Naive thymus-derived CD4-positive, alpha-beta T cell (primary cell): ENCODE results near the gene CCDC154. TPM values are rescaled to one million over a fixed set of nuclear protein-coding genes. Genes with fewer than 3 reads are reported as not detected.
A peak's percentile ranks its signal among the peaks of the same experiment; 100 is the strongest.

Experiments
- ATAC-seq: fragments of 150-1000 bp; cut with Tn5 transposase; 2 replicates; pipeline ENCODE4 v1.10.0; 2021; ENCODE audit warnings: mild to moderate bottlenecking, moderate library complexity
- CTCF ChIA-PET: fragments of 350-600 bp; sonication (Branson Sonifier 250); formaldehyde crosslinking; loops from one replicate; lab custom pipeline; 2021; ENCODE audit warnings: antibody characterized with exemption; lab: Charles Lee
- POLR2A ChIA-PET: fragments of 350-600 bp; sonication (Branson Sonifier 250); formaldehyde crosslinking; loops from one replicate; lab custom pipeline; 2021; ENCODE audit warnings: antibody characterized with exemption, inconsistent platforms; lab: Charles Lee
- DNase-seq, 9 donors: peaks; one replicate each; pipeline versions ENCODE4 v3.0.0 to v3.0.0-alpha.2; 2020 to 2022; ENCODE audit warnings: mixed read lengths in 1 of 9
- H3K27ac ChIP-seq: one replicate; pipeline ENCODE4 v1.7.0; 2013; ENCODE audit warnings: mild to moderate bottlenecking, low read depth, low read length, moderate library complexity
- H3K27me3 ChIP-seq, 2 donors: one replicate each; pipeline ENCODE4 v1.7.0; 2013; ENCODE audit warnings: low read length in 2 of 2, mild to moderate bottlenecking in 2 of 2, moderate library complexity in 2 of 2; ENCODE audit not compliant: control insufficient read depth in 2 of 2, insufficient read depth in 2 of 2
- H3K36me3 ChIP-seq, 3 experiments: 1 replicate in 2 of 3; 2 replicates in 1 of 3; pipeline ENCODE4 v1.7.0; 2013; ENCODE audit warnings: low read length in 3 of 3, mild to moderate bottlenecking in 3 of 3, moderate library complexity in 1 of 3; ENCODE audit not compliant: insufficient read depth in 3 of 3, control insufficient read depth in 2 of 3
- H3K4me1 ChIP-seq, 2 donors: one replicate each; pipeline ENCODE4 v1.7.0; 2013; ENCODE audit warnings: low read length in 2 of 2, mild to moderate bottlenecking in 2 of 2, moderate library complexity in 1 of 2; ENCODE audit not compliant: control insufficient read depth in 2 of 2, insufficient read depth in 2 of 2
- H3K4me3 ChIP-seq: 2 replicates; pipeline ENCODE4 v1.7.0; 2013; ENCODE audit warnings: mild to moderate bottlenecking, low read length
- H3K9me3 ChIP-seq, 3 experiments: 1 replicate in 2 of 3; 2 replicates in 1 of 3; pipeline ENCODE4 v1.7.0; 2013; ENCODE audit warnings: low read length in 3 of 3; ENCODE audit not compliant: control insufficient read depth in 2 of 3
- H3K27ac Mint-ChIP-seq, 9 donors: one replicate each; pipeline ENCODE4 v1.8.0; 2020 to 2022; ENCODE audit warnings: mixed read lengths in 9 of 9, mild to moderate bottlenecking in 8 of 9, moderate library complexity in 5 of 9, inconsistent platforms in 2 of 9
- H3K27me3 Mint-ChIP-seq, 5 donors: one replicate each; pipeline ENCODE4 v1.8.0; 2021 to 2022; ENCODE audit warnings: mixed read lengths in 5 of 5, mild to moderate bottlenecking in 1 of 5
- H3K36me3 Mint-ChIP-seq, 5 donors: one replicate each; pipeline ENCODE4 v1.8.0; 2020 to 2022; ENCODE audit warnings: mixed read lengths in 5 of 5, mild to moderate bottlenecking in 3 of 5, inconsistent platforms in 1 of 5
- H3K4me1 Mint-ChIP-seq, 7 donors: one replicate each; pipeline ENCODE4 v1.8.0; 2020 to 2022; ENCODE audit warnings: mixed read lengths in 7 of 7, mild to moderate bottlenecking in 3 of 7, inconsistent platforms in 1 of 7
- H3K4me3 Mint-ChIP-seq, 10 donors: one replicate each; pipeline ENCODE4 v1.8.0; 2020 to 2022; ENCODE audit warnings: mild to moderate bottlenecking in 10 of 10, mixed read lengths in 10 of 10, moderate library complexity in 6 of 10, inconsistent platforms in 2 of 10
- H3K9me3 Mint-ChIP-seq, 11 donors: one replicate each; pipeline ENCODE4 v1.8.0; 2020 to 2022; ENCODE audit warnings: mixed read lengths in 11 of 11, mild to moderate bottlenecking in 4 of 11, inconsistent platforms in 1 of 11, moderate library complexity in 1 of 11
- intact Hi-C, 2 donors: fragments of 100-400 bp; cut with micrococcal nuclease; formaldehyde crosslinking; loops; one replicate each; pipeline ENCODE4 v1.15.1; 2023
- polyA plus RNA-seq, 2 donors: library from polyadenylated mRNA; unstranded; fragments of 300-500 nt; fragmentation: Illumina TruSeq; gene quantifications; one replicate each; pipeline ENCODE4 v1.2.3, GENCODE V29; 2021
- total RNA-seq, 6 experiments: library from RNA in 5 of 6; stranded (reverse) in 5 of 6; gene quantifications; 1 replicate in 5 of 6; 2 replicates in 1 of 6; pipeline ENCODE4 v1.2.3 and lab custom pipeline; 2021 to 2026

The CCDC154 gene
- total and polyA plus RNA-seq, 7 experiments from 2014 or later = 3.6 to 19.1 (median 8.9) TPM; not detected in 2

DNA sequence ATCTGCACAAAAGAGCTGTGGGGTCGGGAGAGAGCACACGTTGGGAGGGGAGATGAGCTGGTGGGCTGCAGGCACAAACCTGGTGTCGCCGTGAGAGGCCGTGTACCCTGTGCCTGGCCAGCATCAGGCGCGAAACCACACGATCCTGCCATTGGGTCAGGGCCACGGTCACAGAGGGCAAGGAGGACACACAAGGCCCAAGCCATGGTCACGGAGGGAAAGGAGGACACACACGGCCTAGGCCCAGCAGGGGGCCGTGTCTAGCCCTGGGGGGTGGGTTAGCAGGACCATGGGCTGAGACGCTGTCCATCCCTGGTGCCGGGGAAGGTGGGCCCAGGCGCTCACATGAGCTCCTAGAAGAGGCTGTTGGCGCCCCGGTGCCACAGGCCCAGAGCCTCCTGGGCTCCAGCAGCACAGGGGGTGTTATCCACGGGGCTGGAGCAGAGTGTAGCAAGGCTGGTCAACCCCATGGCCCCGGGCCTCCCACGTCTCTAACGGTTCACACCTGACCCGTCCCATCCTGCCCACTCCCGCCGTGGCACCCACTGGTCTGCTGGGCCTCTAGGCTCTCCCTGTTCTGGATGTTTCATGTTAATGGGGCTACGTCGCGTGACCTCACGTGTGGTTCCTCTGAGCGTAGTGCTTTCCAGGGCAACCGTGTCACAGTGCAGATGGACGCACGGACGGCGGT, 7.5 kb upstream of the CCDC154 start:
- no peak for ATAC-seq
- ChIA-PET CTCF (no interaction called here), POLR2A (no interaction called here)
- H3K36me3 Mint-ChIP-seq = peaks cover 0 to 8% (median 0%) of the 10 kb centered on the region in 5 donors
- Histone ChIP-seq H3K27ac (no peak overlapping the region), H3K36me3 (peaks cover 0 to 95% (median 4%) of the 10 kb centered on the region in 3 experiments), H3K9me3 (no peaks in the 10 kb centered on the region), H3K27me3 (no peaks in the 10 kb centered on the region), H3K4me1 (no peaks in the 10 kb centered on the region), H3K4me3 (no peak overlapping the region)
- H3K4me1 Mint-ChIP-seq = no peaks in the 10 kb centered on the region
- H3K4me3 Mint-ChIP-seq = no peak overlapping the region
- peak overlapping the region in 2 of 9 donors; percentile 41 to 70 for H3K27ac Mint-ChIP-seq
- intact Hi-C loops = no loop called here
- no peak for DNase-seq
- no peaks in the 10 kb centered on the region for H3K27me3 Mint-ChIP-seq
- H3K9me3 Mint-ChIP-seq = no peaks in the 10 kb centered on the region

DNA sequence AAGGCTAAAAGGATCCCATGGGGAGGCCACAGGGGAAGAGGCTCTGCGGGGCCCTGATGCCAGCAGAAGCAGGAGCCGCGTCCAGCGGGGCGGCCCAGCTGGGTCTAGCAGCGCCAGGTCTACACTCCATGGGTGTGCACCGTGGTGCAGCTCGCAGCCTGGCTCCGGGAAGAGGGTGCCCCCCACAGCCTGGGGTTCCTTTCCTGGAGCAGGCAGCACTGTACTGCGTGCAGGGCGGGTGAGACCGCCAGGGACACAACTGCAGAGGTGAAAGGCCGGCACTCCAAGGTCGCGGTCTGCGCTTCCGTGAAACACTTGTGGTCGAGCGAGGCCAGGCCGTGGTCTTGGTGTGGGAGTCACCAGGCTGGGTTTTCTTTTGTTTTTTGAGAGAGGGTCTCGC, 6.5 kb upstream of the CCDC154 start:
- Mint-ChIP-seq H3K4me1 (no peaks in the 10 kb centered on the region), H3K9me3 (no peaks in the 10 kb centered on the region), H3K27ac (no peak overlapping the region), H3K36me3 (peaks cover 0 to 7% (median 0%) of the 10 kb centered on the region in 5 donors), H3K27me3 (no peaks in the 10 kb centered on the region), H3K4me3 (no peak overlapping the region)
- ATAC-seq (no peak), DNase-seq (no peak)
- CTCF ChIA-PET = no interaction called here
- Histone ChIP-seq H3K27ac (no peak overlapping the region), H3K4me3 (no peak overlapping the region), H3K4me1 (no peaks in the 10 kb centered on the region), H3K36me3 (peaks cover 0 to 98% (median 4%) of the 10 kb centered on the region in 3 experiments), H3K9me3 (no peaks in the 10 kb centered on the region), H3K27me3 (no peaks in the 10 kb centered on the region)
- POLR2A ChIA-PET = no interaction called here
- intact Hi-C loops = no loop called here

DNA sequence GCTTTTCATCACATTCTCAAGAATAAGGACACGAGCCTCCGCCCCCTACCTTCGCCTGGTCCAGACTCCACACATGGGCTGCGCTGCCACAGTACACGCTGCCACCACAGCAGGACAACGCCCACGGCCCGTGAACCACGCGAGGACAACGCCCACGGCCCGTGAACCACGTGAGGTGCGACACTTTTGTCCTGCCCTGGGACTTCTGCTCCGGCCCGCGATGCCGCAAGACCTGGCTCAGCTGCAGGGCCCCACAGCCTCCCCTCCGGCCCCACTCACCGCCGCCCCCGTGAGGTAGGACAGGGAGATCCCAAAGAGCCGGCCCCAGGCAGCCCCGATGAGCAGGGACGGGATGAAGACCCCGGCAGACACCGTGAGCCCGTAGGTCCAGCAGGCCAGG, 5.9 kb upstream of the CCDC154 start:
- Mint-ChIP-seq H3K4me1 (no peaks in the 10 kb centered on the region), H3K27me3 (no peaks in the 10 kb centered on the region), H3K4me3 (no peak overlapping the region), H3K36me3 (peaks cover 0 to 7% (median 0%) of the 10 kb centered on the region in 5 donors), H3K9me3 (no peaks in the 10 kb centered on the region), H3K27ac (peak overlapping the region in 1 of 9 donors; percentile 59)
- ChIA-PET POLR2A (no interaction called here), CTCF (no interaction called here)
- Histone ChIP-seq H3K9me3 (no peaks in the 10 kb centered on the region), H3K4me3 (no peak overlapping the region), H3K36me3 (peaks cover 0 to 97% (median 4%) of the 10 kb centered on the region in 3 experiments), H3K4me1 (no peaks in the 10 kb centered on the region), H3K27ac (no peak overlapping the region), H3K27me3 (no peaks in the 10 kb centered on the region)
- intact Hi-C loops = no loop called here
- DNase-seq = no peak
- no peak for ATAC-seq

DNA sequence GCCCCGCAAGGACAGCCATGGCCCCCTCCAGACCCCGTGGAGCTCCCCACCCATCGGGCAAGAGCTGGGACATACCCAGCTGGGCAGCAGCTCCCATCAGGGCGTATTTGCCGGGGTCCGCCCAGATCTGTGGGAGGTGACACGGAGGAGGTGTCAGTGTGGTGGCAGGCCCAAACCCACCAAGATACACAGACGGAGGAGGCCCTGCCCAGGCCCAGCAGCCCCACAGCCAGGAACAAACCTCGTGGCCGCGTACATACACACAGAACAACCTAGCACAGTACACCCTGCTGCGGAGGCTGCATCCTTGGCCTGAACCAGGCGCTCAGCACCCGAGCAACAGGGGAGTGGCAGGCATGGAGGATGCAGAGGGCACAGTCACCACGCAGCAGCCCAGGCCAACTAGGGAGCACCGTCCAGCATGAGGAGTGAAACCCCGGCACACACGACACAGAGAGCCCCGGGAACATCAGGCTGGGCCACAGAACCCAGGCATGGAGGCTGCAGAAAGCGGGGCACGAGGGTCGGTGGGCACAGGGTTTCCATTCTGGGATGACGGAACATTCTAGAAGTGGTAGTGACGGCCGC, 4.9 kb upstream of the CCDC154 start:
- Mint-ChIP-seq H3K27ac (no peak overlapping the region), H3K4me3 (no peak overlapping the region), H3K4me1 (no peaks in the 10 kb centered on the region), H3K27me3 (no peaks in the 10 kb centered on the region), H3K36me3 (peaks cover 0 to 7% (median 0%) of the 10 kb centered on the region in 5 donors), H3K9me3 (no peaks in the 10 kb centered on the region)
- Histone ChIP-seq H3K36me3 (peaks cover 0 to 87% (median 4%) of the 10 kb centered on the region in 3 experiments), H3K4me1 (no peaks in the 10 kb centered on the region), H3K27ac (no peak overlapping the region), H3K27me3 (no peaks in the 10 kb centered on the region), H3K4me3 (no peak overlapping the region), H3K9me3 (no peaks in the 10 kb centered on the region)
- ATAC-seq (no peak), DNase-seq (no peak)
- CTCF ChIA-PET = no interaction called here
- POLR2A ChIA-PET = no interaction called here
- intact Hi-C loops = no loop called here

DNA sequence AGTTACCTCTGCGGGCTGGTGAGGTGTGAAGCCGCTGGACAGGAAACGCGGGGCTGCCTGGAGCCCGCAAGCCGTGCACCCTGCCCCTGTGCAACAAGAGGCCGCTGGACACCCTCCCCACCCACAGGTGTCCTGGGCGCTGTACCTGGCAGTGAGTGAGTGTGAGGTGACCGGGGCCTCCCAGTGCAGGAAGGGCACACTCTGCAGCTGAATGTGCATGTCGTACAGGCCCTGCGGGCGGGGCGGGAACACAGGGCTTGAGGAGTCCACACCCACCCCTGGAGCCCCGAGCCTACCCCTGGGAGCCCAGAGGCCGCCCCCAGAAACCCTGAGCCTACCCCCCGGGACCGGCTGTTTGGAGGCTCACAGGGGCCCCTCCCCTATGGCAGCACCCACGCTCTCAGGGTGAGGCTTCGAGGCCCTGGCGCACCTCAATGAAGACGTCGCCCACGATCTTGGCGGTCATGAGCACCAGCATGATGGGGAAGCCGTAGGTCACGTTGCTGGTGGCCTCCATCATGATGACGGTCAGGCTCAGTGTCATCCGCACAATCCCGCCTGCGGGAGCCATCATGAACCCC, 4.3 kb upstream of the CCDC154 start:
- intact Hi-C loops = no loop called here
- H3K4me3 ChIP-seq = no peak overlapping the region
- H3K4me1 ChIP-seq = no peaks in the 10 kb centered on the region
- H3K9me3 ChIP-seq = no peaks in the 10 kb centered on the region
- ATAC-seq = no peak
- Mint-ChIP-seq H3K27ac (no peak overlapping the region), H3K9me3 (no peaks in the 10 kb centered on the region), H3K4me1 (no peaks in the 10 kb centered on the region), H3K4me3 (no peak overlapping the region), H3K27me3 (no peaks in the 10 kb centered on the region), H3K36me3 (peaks cover 0 to 7% (median 0%) of the 10 kb centered on the region in 5 donors)
- DNase-seq = no peak
- no peaks in the 10 kb centered on the region for H3K27me3 ChIP-seq
- peaks cover 0 to 81% (median 3%) of the 10 kb centered on the region in 3 experiments for H3K36me3 ChIP-seq
- CTCF ChIA-PET = no interaction called here
- no peak overlapping the region for H3K27ac ChIP-seq
- POLR2A ChIA-PET = no interaction called here

DNA sequence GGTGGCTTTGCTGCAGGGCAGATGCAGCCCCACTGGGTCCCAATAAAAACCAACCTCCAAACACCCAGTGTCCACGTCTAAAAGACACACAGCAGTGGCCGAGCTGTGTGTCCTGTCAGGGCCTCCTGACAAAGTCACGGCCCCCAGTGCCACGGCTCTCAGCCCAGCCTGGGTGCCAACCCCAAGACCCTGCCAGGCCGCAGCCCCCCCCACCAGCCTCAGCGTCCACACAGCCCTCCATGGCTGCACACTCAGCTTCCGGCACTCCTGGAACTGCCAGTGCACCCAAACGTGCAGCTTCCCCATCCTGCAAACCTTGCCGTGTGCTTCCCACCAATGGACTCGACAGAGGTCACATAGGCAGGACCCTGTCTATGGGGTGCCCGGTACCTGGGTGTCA, 3.6 kb upstream of the CCDC154 start:
- peaks cover 0 to 7% (median 0%) of the 10 kb centered on the region in 5 donors for H3K36me3 Mint-ChIP-seq
- Histone ChIP-seq H3K27ac (no peak overlapping the region), H3K27me3 (no peaks in the 10 kb centered on the region), H3K4me3 (no peak overlapping the region), H3K9me3 (no peaks in the 10 kb centered on the region), H3K4me1 (no peaks in the 10 kb centered on the region), H3K36me3 (peaks cover 0 to 74% (median 0%) of the 10 kb centered on the region in 3 experiments)
- H3K9me3 Mint-ChIP-seq = no peaks in the 10 kb centered on the region
- DNase-seq (no peak), ATAC-seq (no peak)
- H3K4me3 Mint-ChIP-seq = no peak overlapping the region
- intact Hi-C loops = no loop called here
- no peak overlapping the region for H3K27ac Mint-ChIP-seq
- no peaks in the 10 kb centered on the region for H3K27me3 Mint-ChIP-seq
- ChIA-PET POLR2A (no interaction called here), CTCF (no interaction called here)
- no peaks in the 10 kb centered on the region for H3K4me1 Mint-ChIP-seq
